ENCODE measurements around the gene ARHGEF7.

ARHGEF7 gene

GRCh38 chr13:111175935-111176334, 60.8 kb downstream of the ARHGEF7 start:
- Histone ChIP-seq H4K20me1 (ENCODE audit: low read depth, low read length) (no peaks in the 10 kb centered on the region), H3K36me3 (ENCODE audit: low read length) (no peaks in the 10 kb centered on the region), H3K27me3 (ENCODE audit: low read length) (no peaks in the 10 kb centered on the region), H3K4me3 (ENCODE audit: insufficient read depth, low read length, poor library complexity, severe bottlenecking) (no peak overlapping the region), H3K9ac (ENCODE audit: low read length) (no peak overlapping the region), H3K9me3 (ENCODE audit: insufficient read depth, low read length) (no peaks in the 10 kb centered on the region), H3K9me2 (replicated peaks; ENCODE audit: insufficient read depth, low read length) (no peaks in the 10 kb centered on the region), H3K79me2 (ENCODE audit: insufficient read depth, low read length) (peaks cover 88% of the 10 kb centered on the region), H3K4me2 (ENCODE audit: low read depth, low read length, poor library complexity, severe bottlenecking) (no peak overlapping the region), H3K27ac (ENCODE audit: low read depth, low read length) (no peak overlapping the region), H3F3A (ENCODE audit: insufficient read depth) (no peaks in the 10 kb centered on the region), H2AFZ (ENCODE audit: low read depth, low read length, severe bottlenecking) (no peak overlapping the region)
- TF ChIP-seq EZH2phosphoT487 (conservative IDR thresholded peaks at IDR 0.05; ENCODE audit: low read length): no peak
- no peak for TF ChIP-seq CTCF (IDR thresholded peaks at IDR 0.05; ENCODE audit: insufficient read depth, low read length, poor library complexity, severe bottlenecking)

DNA sequence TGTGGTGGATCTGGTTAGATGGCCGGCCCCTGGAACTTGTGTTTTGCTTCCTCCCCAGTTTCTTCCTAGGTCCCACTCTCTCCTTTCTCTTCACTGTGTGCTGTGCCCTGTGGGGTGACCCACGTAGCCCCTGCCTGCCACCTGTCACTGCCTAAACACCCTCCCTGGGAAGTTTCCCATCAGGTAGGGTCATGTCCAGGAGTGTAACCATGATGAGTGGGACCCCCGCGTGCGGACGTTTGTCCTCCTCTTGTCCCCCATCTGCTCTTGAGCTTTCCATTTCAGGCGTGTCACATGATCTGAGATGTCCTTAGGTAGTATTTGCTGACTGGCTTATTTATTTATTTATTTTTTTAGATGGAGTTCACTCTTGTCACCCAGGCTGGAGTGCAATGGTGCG, 61.3 kb downstream of the ARHGEF7 start:
- TF ChIP-seq CTCF (IDR thresholded peaks at IDR 0.05; ENCODE audit: insufficient read depth, low read length, poor library complexity, severe bottlenecking) (no peak), EZH2phosphoT487 (conservative IDR thresholded peaks at IDR 0.05; ENCODE audit: low read length) (no peak)
- Histone ChIP-seq H3K27ac (ENCODE audit: low read depth, low read length) (no peak overlapping the region), H3K27me3 (ENCODE audit: low read length) (no peaks in the 10 kb centered on the region), H4K20me1 (ENCODE audit: low read depth, low read length) (no peaks in the 10 kb centered on the region), H3K9me3 (ENCODE audit: insufficient read depth, low read length) (no peaks in the 10 kb centered on the region), H3K4me3 (ENCODE audit: insufficient read depth, low read length, poor library complexity, severe bottlenecking) (no peak overlapping the region), H3K36me3 (ENCODE audit: low read length) (no peaks in the 10 kb centered on the region), H3K9me2 (replicated peaks; ENCODE audit: insufficient read depth, low read length) (no peaks in the 10 kb centered on the region), H3K9ac (ENCODE audit: low read length) (no peak overlapping the region), H3K4me2 (ENCODE audit: low read depth, low read length, poor library complexity, severe bottlenecking) (no peak overlapping the region), H3F3A (ENCODE audit: insufficient read depth) (no peaks in the 10 kb centered on the region), H2AFZ (ENCODE audit: low read depth, low read length, severe bottlenecking) (no peak overlapping the region), H3K79me2 (ENCODE audit: insufficient read depth, low read length) (peaks cover 88% of the 10 kb centered on the region)

DNA sequence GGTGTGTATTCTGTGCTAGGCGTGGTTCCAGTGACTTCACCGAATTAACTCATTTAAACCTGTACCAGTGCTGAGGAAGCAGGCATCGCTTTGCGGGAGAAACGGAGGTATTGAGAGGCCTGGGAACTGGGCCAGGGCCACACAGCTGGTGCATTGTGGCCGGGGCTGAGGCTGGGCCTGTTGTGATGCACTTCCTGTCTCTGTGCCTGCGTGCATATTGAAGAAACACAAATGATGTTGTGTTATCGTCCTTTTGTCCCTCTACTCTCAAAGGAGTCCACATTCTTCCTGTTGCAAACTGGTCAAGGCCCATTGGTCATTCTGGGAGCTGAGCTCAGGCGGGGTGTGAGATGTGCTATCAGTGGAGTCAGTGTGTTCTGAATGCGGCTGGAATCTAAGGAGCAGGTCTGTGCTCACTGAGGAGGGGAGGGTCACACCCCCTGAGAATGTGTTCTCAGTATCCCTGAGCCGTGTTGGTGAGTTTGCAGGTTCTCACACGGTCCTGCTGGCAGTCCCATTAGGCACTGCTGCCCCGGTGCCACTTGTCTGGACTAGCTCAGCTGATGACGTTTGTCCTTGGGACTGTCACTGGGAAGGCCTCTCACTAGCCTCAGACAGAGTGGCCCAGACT, 62.1 kb downstream of the ARHGEF7 start:
- Histone ChIP-seq H3K9ac (ENCODE audit: low read length) (no peak overlapping the region), H3K9me2 (replicated peaks; ENCODE audit: insufficient read depth, low read length) (no peaks in the 10 kb centered on the region), H3K4me2 (ENCODE audit: low read depth, low read length, poor library complexity, severe bottlenecking) (no peak overlapping the region), H3K36me3 (ENCODE audit: low read length) (no peaks in the 10 kb centered on the region), H3F3A (ENCODE audit: insufficient read depth) (no peaks in the 10 kb centered on the region), H3K27me3 (ENCODE audit: low read length) (no peaks in the 10 kb centered on the region), H4K20me1 (ENCODE audit: low read depth, low read length) (no peaks in the 10 kb centered on the region), H3K27ac (ENCODE audit: low read depth, low read length) (no peak overlapping the region), H3K79me2 (ENCODE audit: insufficient read depth, low read length) (peaks cover 87% of the 10 kb centered on the region), H3K9me3 (ENCODE audit: insufficient read depth, low read length) (no peaks in the 10 kb centered on the region), H3K4me3 (ENCODE audit: insufficient read depth, low read length, poor library complexity, severe bottlenecking) (no peak overlapping the region), H2AFZ (ENCODE audit: low read depth, low read length, severe bottlenecking) (no peak overlapping the region)
- TF ChIP-seq CTCF (IDR thresholded peaks at IDR 0.05; ENCODE audit: insufficient read depth, low read length, poor library complexity, severe bottlenecking) (no peak), EZH2phosphoT487 (conservative IDR thresholded peaks at IDR 0.05; ENCODE audit: low read length) (no peak)

Measured in SU-DHL-6 (cell line).